ENCODE measurements around the gene BFAR. TPM values are rescaled to one million over a fixed set of nuclear protein-coding genes. Genes with fewer than 3 reads are reported as not detected.
A peak's percentile ranks its signal among the peaks of the same experiment; 100 is the strongest.

BFAR gene
- total RNA-seq, 1 experiment from 2014 or later: 91.7 TPM

GRCh38 chr16:14649816-14650215 lies 17.1 kb downstream of the BFAR start:
- Histone ChIP-seq H4K20me1 (ENCODE audit: control insufficient read depth, insufficient read depth, insufficient read length) (no peaks in the 10 kb centered on the region), H3K14ac (ENCODE audit: insufficient read depth, low read length) (no peak overlapping the region), H3K4me1 (ENCODE audit: insufficient read depth, low read length) (no peaks in the 10 kb centered on the region), H4K5ac (ENCODE audit: insufficient read length, low read depth, low read length) (no peak overlapping the region), H2BK12ac (ENCODE audit: insufficient read length, low read depth, low read length) (no peak overlapping the region), H4K91ac (ENCODE audit: insufficient read length, low read depth, low read length) (no peak overlapping the region), H3K18ac (ENCODE audit: insufficient read length, low read depth, low read length) (no peak overlapping the region), H4K8ac (replicated peaks; ENCODE audit: insufficient read length, low read depth, low read length) (no peak overlapping the region), H3K23me2 (ENCODE audit: insufficient read length, low read depth, low read length, poor library complexity, severe bottlenecking) (no peaks in the 10 kb centered on the region), H3K79me2 (ENCODE audit: insufficient read depth, low read length) (no peaks in the 10 kb centered on the region), H2BK15ac (ENCODE audit: low read depth, low read length) (no peak overlapping the region), H2BK120ac (ENCODE audit: low read depth, low read length, poor library complexity, severe bottlenecking) (no peak overlapping the region), H2BK5ac (ENCODE audit: insufficient read length, low read length) (no peak overlapping the region), H3T11ph (ENCODE audit: low read length) (no peak overlapping the region), H3K56ac (ENCODE audit: insufficient read length, low read depth, low read length) (no peak overlapping the region), H3K27me3 (ENCODE audit: insufficient read depth, low read length) (no peaks in the 10 kb centered on the region), H2AK5ac (ENCODE audit: insufficient read length, low read length) (no peak overlapping the region), H3K4ac (ENCODE audit: low read depth, low read length) (no peak overlapping the region), H3K23ac (ENCODE audit: insufficient read length, low read depth, low read length) (no peak overlapping the region), H3K79me1 (ENCODE audit: insufficient read depth, low read depth, low read length, poor library complexity, severe bottlenecking) (peaks cover under 1% of the 10 kb centered on the region), H2BK20ac (ENCODE audit: low read depth, low read length, poor library complexity, severe bottlenecking) (no peak overlapping the region), H3K4me2 (ENCODE audit: insufficient read depth, insufficient read length, low read length) (no peak overlapping the region), H3K9me3 (ENCODE audit: control insufficient read depth, low read depth, low read length) (no peaks in the 10 kb centered on the region), H2AFZ (ENCODE audit: low read length) (no peak overlapping the region), H3K27ac (ENCODE audit: insufficient read length, low read depth, low read length) (no peak overlapping the region), H3K9ac (ENCODE audit: extremely low read depth, insufficient read length, low read length) (no peak overlapping the region)
- Mint-ChIP-seq H3K4me1 (no peaks in the 10 kb centered on the region), H3K27me3 (ENCODE audit: low read depth) (no peaks in the 10 kb centered on the region), H3K27ac (peak overlapping the region in 1 of 3 experiments; percentile 49; a peak in 2 of 7 replicates), H3K9me3 (no peaks in the 10 kb centered on the region; a peak in 1 of 5 replicates), H3K36me3 (ENCODE audit: insufficient read depth in 1 of 3, low read depth in 3 of 3) (peaks cover 31 to 77% (median 72%) of the 10 kb centered on the region in 3 experiments), H3K4me3 (no peak overlapping the region)
- no peak for DNase-seq
- WGBS (ENCODE audit: extremely low coverage, insufficient read length, low lambda C conversion rate): no CpG with 5 or more reads among the region's 10 CpGs
- TF ChIP-seq CTCF (conservative IDR thresholded peaks at IDR 0.05): no peak
